CMK (cell line): ENCODE measurements around the gene FAM78B.
A peak's percentile ranks its signal among the peaks of the same experiment; 100 is the strongest.

ENCODE experiments used
- DNase-seq: peaks from one replicate; pipeline ENCODE4 v3.0.0-alpha.2; 2010; ENCODE audit warnings: low read depth

The FAM78B gene, protein sequence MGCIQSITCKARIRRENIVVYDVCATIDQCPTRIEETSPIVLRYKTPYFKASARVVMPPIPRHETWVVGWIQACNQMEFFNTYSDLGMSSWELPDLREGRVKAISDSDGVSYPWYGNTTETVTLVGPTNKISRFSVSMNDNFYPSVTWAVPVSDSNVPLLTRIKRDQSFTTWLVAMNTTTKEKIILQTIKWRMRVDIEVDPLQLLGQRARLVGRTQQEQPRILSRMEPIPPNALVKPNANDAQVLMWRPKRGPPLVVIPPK

DNA sequence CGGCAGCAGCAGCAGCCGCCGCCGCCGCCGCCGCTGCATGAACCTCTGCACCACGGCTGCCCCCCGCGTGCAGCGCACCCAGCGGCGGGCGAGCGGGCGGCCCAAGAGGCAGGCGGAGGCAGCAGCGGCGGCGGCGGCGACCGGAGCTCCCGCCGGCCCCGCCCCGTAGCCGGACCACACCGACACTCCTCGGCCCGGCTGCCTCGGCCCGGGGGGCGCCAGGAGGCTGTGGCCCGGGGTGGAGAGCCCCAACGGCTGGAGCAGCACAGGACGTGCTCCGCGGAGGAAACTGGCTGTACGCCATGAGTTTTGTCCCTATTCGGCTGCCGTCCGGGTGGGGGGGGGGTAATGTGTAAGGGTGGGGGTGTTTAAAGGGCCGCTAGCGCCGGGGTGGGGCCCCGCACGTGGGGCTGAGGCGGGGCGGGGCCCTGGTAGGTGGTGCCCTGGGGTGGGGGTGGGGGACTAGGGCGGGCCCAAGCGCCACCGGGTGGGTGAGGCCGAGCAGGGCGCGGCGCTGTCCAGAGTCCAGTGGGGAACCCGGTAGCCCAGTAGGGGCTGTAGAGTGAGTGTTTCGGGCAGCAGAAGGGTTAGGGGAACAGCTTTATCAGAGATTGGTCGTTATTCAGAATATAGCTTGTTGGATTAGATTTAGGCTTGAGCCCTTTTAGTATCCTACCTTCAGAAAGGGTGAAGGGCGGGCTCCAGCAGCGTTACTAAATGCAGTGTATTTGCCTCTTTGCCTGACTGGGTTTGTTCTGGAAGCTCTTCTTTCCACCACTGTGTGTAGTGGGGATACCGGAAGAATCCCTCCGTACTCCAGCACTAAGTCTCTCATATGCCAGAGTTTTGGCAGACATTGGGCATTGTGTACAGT, at the start of gene FAM78B:
TSS of gene FAM78B (minus strand) at position 304 of the 874 bp plus-strand sequence. CDS start 753 bp downstream, outside the sequence.
- DNase-seq = peak; percentile 78

DNA sequence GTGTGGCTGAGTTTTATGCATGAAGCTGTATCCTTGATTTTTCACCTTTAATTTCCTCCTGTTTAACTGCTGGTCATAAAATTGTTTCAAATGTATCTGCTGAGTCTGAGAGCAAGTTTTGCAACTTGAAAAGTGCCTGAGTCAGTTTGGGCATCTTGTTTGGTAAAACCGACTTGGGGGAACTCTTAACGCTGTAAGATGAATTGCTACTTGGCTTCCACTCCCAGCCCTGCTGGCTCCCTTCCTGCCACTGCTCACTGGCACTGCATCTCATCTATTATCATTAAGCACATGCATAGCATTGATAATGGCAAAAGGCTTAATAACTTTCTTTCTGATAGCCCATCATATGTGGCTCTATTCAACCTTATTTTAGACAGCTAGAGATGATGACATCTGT, 35.7 kb upstream of the FAM78B start:
- DNase-seq = no peak

DNA sequence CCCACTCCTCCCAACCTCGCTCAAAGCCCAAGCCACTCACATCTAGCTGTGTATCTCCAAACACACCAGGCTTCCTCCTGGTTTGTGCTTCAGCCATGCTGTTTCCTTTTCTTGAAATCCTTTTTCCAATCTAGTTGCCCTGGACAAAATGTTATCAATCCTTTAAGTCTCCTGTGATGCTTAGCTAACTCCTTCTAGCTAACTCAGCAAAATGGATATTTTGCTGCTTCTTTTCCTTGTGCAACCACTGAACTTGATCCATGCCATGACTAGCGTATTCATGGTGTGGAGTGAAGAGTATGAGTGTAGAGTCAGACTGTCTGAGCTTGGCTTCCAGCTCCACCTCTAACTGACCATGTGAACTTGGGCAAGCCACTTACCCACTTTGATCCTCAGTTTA, 33.9 kb upstream of the FAM78B start:
- DNase-seq = no peak

DNA sequence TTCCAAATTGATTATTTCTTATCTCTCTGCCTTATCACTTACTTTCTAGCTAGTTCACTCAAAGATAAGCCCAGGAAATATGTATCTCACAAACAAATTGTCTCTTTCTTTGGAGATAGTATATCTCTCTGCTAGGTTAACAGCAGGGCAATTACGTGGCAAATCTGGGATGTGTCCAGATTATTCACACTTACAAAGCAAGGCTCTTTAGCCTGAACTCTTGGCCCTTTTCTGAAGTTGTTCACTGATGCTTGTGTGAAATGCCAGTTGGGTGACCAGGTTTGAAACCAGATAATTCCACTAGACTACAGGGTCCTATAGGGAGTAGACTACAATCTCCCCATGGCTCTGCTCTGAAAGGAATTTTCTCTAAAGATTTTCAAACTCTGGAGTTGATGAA, 30.8 kb upstream of the FAM78B start:
- no peak for DNase-seq

DNA sequence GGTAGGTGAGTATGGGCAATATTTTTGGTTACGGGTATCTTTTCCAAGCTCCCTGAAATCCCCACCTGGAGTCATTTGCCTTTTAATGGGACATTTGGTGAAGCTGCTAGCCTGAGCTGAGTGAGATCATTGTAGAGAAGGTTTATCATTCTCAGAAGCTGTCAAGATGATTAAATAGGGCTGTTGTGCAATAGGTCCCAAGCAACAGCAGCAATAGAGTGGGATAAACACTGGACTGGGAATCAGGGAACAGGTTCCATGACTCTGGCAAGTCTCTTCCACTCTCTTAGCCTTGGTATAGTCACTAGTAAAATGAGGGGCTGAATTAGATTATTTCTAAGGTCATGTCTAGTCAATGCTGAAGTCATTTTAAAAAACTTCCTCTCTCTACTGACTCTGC, 30.3 kb upstream of the FAM78B start:
- DNase-seq = no peak

DNA sequence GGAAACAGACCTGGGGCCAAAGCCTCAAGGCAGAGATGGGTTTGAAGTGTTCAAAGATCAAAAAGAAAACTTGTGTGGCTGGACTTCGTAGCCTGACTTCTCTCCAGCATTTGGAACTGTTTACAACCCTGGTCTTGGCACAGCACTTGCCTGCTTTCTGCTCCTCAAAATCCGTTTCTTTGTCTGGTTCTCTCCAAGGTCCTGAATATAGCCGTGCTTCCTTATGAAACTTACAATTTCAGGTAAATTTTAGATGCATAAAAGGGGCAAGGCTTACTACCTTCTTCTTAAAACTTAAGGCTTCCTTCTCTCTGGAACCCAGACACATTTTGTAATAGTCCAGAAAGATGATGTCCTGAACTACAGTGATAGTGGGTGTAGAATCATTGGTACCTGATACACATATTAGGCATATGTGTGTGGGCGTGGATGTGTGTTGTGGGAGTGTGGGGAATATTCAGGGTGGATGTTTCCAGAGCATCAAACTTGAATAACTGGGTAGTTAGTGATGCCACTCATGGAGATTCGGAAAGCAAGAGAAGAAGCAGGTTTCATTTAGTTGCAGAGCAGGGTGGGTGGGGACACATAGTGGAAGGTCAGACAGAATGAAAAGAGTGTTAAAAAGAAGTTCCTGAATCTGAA, 26.4 kb upstream of the FAM78B start:
- DNase-seq = no peak

DNA sequence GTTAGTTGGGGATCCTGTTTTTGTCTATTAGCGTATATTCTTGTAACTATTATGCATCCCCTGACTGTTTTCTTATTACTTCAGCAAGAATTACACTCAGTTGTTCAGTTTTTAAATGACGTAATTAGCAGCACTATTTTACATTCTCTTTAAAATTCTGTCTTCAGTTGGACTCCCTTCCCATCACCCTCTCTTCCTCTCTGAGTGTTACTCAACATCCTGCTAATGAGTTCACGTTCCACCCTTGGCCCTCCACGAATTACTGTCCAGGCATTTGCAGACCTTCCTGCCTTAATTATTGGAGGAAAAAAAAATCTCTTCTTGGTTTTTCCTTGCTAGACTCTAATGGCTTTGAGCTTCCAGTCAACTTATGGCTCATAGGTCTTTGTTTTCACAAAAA, 23.6 kb upstream of the FAM78B start:
- DNase-seq = no peak

DNA sequence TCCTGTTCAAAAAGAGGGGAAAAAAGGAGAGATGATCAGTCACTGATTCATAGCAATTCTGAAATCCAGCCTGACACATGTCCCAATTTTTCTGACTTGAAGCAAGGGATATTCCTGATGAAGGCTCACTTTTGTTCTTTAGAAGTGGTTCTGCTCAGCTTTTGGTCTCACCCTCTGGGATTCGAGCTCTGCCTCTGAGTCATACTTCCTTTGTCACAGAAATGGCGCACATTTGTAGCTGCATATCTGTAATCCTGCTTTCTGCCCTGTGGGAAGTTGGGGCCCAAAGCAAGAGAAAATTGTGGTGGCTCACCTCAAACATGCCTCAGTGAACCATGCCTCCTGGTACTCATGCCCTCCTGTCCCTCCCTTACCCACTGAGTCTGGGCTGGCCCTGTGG, 22.3 kb upstream of the FAM78B start:
- no peak for DNase-seq

DNA sequence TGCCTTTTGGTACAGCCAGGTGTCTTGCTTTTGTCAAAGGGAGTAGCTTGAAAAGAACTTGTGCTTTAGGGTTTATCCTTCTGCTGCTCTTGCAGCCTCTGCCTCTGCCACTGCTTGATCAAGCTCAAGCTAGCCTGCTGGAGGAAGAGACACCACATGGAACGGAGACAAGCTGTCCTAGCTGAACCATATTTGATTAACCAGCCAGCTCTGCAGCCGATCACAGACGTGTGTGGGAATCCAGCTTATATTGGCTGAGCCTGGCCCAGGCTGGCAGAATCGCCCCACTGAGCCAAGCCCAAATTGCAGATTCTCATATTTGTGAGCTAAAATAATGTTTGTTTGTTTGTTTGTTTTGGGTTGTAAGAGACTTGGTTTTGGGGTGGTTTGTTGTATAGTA, 18.7 kb upstream of the FAM78B start:
- DNase-seq = no peak

DNA sequence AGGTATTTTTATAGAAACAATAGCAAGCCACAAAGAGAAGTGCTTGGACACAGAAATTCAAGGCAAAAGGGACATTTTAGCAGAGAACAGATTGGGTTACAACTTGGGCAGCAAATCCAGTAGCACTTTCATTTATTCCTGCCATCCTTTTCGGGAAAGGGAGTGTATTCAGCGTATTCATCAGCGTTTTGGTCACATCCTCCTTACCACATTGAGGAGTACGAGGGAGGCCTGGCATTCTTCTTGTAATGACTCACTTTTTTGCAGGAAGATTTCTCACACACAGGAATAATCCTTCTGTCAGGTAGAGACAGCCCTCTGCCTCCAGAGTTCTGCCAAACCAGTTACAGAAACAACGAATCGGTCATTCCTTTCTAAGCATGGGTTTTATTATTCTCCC, 18.1 kb upstream of the FAM78B start:
- DNase-seq = no peak

DNA sequence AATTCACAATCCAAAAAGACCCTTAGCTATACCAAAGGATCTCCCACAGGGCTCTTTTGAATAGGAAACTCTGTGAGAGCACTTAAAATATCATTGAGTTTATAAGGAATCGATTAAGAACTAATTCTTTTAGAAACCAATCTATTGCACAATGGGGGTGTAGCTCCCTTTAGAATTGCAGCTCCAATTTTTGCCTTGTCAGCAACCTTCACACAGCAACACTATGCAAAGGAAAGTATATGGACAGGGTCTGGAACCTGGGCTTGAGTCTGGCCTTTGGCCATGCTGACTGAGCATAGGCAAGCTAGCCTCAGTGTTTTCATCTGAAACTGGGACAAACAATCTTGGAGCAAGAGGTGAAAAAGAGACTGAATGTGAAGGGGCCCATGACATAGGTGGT, 17.2 kb upstream of the FAM78B start:
- DNase-seq = no peak

DNA sequence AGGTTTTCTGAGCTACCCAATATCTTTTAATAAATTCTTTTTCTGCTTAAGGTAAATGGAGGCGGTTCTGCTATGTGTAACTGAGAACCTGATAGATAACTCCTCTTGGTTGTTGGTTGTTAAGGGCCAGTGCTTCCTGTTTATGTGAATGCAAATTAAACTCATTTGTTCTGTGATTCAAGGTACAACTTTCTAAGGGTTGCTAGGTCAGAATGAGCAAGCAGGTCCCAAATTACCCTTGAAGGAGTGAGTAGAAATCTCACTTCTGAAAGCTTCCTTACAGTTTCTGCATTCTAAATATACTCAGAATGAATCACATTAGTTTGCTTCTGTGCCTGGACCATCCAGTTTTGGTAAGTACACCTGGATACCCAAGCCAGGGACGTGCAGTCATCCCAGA, 15.5 kb upstream of the FAM78B start:
- no peak for DNase-seq

DNA sequence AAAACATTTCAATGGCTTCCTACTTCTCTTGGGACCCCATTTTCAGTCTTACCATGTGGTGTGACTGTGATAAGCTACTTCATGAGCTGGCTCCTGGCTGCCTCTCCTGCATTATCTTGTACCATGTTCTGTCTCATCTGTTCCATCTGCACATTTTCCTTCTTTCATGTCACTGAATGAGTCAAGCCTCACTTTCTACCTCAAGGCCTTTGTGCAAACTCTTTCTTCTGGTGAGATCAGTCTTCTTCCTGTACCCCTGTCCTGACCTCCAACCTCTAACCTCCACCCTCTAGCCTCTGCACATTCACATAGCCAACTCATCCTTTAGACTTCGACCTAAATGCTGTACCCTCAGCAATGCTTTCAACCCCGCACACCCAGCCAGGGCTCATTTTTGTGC, 9.6 kb upstream of the FAM78B start:
- DNase-seq = no peak

DNA sequence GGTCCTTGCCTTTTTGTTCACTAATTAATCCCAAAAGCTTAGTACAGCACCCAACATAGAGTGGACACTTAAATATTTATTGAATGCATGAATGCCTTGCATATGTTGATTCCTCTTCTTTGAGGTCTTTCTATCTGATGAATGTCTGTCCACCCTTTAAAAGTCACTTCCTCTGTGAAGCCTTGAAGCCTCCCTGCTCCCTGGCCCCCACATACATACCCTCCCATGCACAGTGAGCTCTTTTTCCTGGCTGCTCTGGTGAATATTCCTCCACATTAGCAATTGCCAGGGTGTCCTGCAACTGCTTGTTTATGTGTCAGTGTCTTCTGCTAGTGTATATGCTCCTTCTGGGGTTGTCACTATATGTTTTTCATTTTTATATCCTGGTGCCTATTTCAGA, 8.2 kb upstream of the FAM78B start:
- DNase-seq = no peak

DNA sequence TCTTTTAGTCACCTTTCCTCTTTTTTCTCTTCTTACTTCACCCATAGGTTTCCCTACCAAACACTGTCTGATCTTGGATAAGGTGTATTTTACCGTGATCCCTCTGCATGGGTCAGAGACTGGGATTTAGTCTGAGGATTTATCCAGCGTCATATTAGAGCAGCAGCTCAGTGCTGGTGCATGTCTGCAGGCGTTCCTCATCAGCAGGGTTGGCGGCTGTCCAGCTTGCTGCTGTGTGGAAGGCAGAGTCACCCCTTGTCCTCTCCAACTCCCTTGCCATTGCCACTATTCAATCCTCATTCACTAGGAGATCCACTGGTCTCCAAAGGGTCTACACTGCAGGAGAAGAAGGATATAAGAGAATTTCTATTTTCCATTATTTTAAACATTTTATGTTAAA, 7.3 kb upstream of the FAM78B start:
- DNase-seq = no peak

DNA sequence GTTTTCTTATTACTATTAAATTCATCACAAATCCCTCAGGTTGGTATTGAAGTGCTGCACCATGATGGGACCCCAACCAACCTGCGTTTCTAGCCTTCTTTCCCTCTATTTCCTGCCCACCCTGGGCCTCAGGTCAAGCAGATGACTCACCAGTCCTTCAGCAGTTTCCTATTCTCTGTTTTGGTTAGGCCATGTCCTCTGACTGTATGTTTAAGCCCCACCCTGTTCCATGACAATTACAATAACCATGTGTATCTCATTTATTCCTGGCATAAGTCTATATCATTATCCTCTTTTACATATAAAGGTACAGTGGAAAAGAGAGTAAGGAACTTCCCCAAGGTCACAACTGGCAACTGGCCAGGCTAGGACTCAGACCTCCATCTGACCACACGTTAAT, 5.3 kb upstream of the FAM78B start:
- no peak for DNase-seq

DNA sequence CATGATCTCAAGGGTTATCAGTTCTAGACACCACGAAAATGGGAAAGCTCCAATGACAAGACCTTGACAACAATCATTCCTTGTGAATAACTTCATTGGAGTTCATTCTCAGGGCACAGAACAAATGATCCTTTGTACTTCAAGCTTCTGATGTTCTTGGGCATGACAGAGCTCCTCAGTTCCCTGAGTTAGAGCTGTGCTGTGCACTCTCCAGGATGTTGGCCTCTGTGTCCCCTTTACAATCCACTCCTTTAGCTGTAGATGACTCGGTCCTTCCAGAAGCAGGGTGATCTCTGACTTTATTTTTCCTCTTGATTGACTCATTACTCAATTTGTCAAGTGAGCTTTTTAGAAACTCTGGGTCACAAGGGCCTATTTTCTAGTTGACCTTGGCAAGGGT, 3.9 kb upstream of the FAM78B start:
- no peak for DNase-seq

DNA sequence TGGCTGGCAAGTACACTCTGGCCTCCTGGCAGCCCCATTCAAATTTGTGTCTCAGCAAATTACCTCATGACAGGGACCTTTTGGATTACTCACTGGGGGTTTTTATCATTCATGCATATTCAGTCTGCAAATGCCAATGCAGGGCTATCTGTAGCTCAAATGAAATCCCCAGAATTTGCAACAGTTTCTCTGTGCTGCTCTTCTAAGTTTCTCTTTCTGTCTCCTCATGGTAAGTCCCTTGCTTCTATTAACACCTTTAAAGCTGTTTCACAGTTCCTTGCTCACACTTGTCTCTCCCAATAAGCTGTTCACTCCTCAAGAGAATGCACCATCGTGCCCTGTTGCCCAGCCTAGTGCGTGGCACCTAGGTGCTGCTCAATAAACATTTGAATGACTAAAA, 3.3 kb upstream of the FAM78B start:
- DNase-seq = no peak

DNA sequence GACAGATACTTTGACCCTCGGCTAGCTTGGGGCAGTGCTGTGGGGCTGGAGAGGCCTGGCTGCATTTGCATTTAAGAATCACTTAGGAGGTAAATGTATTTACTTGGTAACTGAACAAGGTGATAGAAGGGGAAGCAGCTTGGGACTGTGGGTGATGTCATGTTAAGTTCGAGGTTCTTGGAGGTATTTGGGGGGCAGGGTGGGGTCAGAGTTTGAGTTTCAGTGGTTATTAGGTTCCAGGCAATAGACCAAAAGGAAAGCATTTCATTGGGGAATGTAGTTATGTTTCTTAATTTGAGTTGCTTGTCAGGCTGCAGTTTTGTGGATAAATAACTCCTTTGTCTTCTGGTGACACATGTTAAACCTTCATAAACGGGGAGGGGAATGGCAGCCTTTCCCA, 2.4 kb upstream of the FAM78B start:
- no peak for DNase-seq

DNA sequence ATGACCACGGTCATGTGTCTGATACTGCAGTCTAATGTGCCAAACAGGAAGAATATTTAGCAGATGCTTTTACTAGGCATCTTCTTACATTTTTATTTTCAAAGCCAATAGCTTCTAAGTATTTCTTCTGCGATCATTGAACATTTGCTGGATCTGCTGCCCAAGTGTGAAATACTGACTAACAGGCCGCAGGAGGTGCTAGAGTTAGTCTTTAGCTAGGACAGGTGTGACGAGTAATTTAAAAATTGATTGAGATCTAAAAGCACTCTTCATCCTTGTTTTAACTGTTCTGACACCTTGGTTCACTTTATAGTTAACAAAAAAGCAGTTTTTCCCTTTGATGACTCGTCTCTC, 748 bp upstream of the FAM78B start:
- DNase-seq = no peak

DNA sequence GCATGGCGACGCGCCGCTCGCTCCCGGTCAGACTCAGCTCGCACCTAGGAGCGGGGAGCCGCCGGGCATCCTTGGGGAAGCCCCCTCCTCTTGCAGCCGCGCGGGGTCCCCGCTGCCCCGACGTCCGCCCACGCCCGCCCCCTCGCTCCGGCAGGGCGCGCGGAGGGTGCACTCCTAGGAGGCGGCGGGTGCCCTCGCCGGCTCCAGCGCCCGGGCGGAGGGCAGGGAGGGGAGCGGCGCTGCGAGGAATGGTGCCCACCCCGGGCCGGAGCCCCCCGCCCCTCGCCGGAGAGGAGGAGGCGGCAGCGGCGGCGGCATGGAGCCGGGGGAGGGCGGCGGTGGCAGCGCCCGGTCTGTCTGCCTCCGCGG, 488 bp downstream of the FAM78B start:
- DNase-seq = no peak

DNA sequence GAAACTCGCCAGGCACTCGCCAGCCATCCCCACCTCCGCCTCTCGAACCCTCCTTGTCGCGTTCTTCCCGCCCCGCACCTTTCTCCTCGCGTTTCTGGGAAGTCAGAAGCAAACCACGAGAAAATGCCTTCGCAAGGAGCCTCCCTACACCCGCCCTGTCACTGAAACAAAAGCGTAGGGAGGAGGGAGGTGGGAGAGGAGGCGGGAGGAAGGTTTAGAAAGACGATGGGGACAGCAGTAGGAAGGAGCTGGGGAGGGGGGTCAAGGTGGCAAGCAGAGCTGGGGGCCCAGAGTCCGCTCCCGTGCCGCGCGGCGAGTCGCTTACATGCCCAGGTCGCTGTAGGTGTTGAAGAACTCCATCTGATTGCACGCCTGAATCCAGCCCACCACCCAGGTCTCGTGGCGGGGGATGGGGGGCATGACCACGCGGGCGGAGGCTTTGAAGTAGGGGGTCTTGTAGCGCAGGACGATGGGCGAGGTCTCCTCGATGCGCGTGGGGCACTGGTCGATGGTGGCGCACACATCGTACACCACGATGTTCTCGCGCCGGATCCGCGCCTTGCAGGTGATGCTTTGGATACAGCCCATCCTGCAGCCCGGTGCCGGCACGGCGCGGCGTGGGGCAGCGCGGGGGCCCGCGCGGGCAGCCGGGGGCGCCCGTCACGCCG, 1.0 kb downstream of the FAM78B start:
- no peak for DNase-seq
